ENCODE measurements around the gene SMIM20.
A peak's percentile ranks its signal among the peaks of the same experiment; 100 is the strongest.

SMIM20 gene

GRCh38 chr4:25962393-25962792, 48.4 kb downstream of the SMIM20 start:
- DNase-seq, result no peak

- no peak for DNase-seq
Measured at GRCh38 chr4:25965629-25966028, 51.6 kb downstream of the SMIM20 start.

GRCh38 chr4:25966171-25966570, 52.2 kb downstream of the SMIM20 start:
- DNase-seq, result no peak

DNA sequence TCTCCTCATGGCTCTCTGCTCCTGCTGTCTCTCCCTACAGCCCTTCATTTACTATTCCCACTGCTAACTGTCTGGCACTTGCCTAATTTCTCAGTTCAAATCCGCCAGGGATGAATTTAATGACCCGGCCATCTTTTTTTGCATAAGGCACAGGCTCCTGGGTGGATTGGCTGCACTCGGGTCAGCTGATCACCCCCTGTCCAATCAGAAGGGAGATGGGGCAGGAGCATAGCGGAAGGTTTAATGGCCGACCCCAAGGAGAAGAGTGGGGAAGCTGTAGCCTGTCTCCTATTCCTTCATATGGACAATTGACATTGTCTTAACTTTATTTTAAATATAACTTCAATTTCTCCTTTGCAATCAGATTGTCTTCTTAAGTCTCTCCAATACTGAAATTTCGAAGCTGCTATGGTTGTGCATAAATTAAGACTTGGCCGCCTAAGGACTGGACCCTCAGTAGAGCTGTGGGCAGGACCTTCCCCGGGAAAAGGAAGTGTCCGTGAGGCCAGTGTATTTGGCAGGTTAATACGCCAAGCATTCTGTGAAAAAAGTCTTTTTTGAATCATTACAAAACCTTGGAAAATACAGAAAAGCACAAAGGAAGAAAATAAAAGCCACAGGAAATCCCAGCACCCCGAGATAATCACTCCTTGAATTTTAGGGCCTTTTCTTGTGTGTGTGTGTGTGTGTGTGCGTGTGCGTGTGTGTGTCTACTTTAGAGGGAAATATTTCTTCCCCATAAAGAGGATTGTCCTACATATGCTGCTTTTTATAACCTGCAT, 55.5 kb downstream of the SMIM20 start:
- no peak for DNase-seq

DNA sequence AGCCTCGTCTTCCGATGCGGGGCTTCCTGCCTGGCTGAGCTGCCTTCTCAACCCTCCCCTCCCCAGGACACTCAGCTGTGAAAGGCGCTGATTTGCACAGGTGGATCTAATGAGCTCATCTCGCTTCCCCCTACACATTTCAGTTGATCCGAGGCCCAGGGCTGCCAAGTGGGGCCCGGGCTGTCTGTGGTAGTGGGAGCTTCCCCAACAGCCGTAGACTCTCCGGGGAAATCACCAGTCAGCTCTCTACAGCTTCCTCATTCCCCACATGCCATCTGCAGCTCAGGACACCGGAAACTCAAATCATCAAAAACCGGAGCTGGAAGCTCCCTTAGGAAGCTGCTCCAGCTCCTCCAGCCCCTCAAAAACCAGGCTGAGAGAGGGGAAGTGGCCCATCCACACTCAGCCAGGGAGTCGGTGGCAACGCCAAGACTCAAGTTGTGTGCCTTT, 56.2 kb downstream of the SMIM20 start:
- no peak for DNase-seq

DNA sequence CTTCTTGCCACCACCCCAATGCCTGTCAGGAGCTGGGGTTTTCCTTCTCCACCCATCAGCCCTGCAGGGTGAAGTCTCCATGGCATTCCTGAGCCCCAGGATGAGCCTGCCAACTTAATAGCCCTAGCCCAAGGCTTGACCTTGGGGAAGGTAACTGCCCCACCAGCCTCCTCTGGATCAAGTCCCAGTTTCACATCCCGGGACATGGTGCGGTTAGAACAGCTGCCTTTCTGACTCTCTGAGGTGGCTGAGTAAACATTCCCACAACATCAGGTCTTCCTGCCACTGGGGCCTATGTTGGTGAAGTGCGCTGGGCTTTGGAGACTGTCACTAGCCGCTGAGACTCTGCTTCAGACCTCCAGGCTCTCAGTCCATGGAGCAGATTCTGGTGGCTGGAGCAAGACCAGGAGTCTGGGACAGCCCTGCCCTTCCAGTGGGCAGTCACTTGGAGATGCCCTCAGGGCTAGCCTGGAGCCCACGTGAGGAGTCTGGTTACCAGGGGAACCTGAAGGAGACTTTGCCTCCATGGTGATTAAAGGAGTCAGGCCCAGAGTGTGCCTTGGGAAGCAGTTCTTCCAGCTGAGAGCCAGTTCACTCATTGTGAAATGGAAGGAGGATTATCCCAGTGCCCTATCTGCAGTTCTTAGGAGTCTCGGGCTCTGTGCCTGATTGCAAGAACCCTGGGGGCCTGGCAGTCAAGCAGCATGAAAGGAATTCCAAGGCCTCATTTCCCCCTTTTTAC, 56.8 kb downstream of the SMIM20 start:
- peak; percentile 16 for DNase-seq

- no peak for DNase-seq
Measured at GRCh38 chr4:25972366-25972765, 58.3 kb downstream of the SMIM20 start.

- DNase-seq, result no peak
Measured at GRCh38 chr4:25972984-25973745, 59.1 kb downstream of the SMIM20 start.

- DNase-seq, result no peak
Measured at GRCh38 chr4:25976780-25977179, 62.8 kb downstream of the SMIM20 start.

GRCh38 chr4:25977397-25978170, 63.6 kb downstream of the SMIM20 start:
- DNase-seq, result no peak

DNA sequence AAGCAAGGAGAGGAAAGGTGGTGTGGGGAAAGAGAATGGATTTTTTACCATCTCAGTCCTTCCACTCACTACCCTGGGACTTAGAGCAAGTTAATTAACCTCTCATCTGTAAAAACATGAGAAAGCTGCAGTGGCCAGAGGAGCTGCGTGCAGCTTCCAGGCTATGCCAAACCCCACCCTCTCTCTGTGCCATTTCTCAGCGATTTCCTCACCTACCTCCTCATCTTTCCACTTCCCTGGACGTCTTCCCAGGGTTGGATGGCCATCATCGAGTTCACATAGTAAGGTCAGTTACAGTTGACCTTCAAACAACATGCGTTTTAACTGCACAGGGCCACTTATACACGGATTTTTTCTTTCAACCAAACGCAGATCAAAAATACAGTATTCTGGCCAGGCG, 64.3 kb downstream of the SMIM20 start:
- DNase-seq, result no peak

Data from NCI-H510A treated with DMSO at 0.1 percent for 48 hours (cell line).